ENCODE results near the gene GRM3.

GRM3 gene

DNA sequence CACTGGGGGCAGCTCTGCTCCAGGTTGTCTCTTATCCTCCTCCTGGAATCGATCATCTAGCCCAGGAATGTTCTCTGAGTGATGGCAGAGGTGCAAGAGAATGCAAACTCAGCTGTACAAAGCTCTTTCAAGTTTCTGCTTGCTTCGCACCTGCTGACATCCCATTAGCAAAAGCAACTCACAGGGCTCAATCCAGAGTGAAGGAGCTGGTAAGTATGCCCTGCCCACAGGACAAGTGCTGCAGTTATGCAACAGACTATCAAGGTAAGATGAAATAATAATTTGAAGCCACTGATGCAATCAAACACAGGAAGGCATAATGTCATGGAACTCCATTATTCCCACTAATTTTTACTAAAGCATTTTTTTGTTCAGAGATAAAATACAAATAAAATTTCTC is 122.2 kb downstream of the GRM3 start:
- TF ChIP-seq SPI1 (IDR thresholded peaks at IDR 0.05; ENCODE audit: borderline replicate concordance, low read depth) = no peak
- no peak for TF ChIP-seq POLR2AphosphoS5 (IDR thresholded peaks at IDR 0.05; ENCODE audit: low read depth)
- TF ChIP-seq GABPA (IDR thresholded peaks at IDR 0.05; ENCODE audit: low read depth) = no peak
- TF ChIP-seq, protein P1, sequence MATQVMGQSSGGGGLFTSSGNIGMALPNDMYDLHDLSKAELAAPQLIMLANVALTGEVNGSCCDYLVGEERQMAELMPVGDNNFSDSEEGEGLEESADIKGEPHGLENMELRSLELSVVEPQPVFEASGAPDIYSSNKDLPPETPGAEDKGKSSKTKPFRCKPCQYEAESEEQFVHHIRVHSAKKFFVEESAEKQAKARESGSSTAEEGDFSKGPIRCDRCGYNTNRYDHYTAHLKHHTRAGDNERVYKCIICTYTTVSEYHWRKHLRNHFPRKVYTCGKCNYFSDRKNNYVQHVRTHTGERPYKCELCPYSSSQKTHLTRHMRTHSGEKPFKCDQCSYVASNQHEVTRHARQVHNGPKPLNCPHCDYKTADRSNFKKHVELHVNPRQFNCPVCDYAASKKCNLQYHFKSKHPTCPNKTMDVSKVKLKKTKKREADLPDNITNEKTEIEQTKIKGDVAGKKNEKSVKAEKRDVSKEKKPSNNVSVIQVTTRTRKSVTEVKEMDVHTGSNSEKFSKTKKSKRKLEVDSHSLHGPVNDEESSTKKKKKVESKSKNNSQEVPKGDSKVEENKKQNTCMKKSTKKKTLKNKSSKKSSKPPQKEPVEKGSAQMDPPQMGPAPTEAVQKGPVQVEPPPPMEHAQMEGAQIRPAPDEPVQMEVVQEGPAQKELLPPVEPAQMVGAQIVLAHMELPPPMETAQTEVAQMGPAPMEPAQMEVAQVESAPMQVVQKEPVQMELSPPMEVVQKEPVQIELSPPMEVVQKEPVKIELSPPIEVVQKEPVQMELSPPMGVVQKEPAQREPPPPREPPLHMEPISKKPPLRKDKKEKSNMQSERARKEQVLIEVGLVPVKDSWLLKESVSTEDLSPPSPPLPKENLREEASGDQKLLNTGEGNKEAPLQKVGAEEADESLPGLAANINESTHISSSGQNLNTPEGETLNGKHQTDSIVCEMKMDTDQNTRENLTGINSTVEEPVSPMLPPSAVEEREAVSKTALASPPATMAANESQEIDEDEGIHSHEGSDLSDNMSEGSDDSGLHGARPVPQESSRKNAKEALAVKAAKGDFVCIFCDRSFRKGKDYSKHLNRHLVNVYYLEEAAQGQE (IDR thresholded peaks at IDR 0.05; ENCODE audit: insufficient replicate concordance, low read depth) = no peak
- TF ChIP-seq, protein P2, sequence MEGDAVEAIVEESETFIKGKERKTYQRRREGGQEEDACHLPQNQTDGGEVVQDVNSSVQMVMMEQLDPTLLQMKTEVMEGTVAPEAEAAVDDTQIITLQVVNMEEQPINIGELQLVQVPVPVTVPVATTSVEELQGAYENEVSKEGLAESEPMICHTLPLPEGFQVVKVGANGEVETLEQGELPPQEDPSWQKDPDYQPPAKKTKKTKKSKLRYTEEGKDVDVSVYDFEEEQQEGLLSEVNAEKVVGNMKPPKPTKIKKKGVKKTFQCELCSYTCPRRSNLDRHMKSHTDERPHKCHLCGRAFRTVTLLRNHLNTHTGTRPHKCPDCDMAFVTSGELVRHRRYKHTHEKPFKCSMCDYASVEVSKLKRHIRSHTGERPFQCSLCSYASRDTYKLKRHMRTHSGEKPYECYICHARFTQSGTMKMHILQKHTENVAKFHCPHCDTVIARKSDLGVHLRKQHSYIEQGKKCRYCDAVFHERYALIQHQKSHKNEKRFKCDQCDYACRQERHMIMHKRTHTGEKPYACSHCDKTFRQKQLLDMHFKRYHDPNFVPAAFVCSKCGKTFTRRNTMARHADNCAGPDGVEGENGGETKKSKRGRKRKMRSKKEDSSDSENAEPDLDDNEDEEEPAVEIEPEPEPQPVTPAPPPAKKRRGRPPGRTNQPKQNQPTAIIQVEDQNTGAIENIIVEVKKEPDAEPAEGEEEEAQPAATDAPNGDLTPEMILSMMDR (IDR thresholded peaks at IDR 0.05; ENCODE audit: insufficient read depth, low read length) = no peak
- no peaks in the 10 kb centered on the region for H3K27me3 ChIP-seq (ENCODE audit: insufficient read depth, poor library complexity, severe bottlenecking)
- DNase-seq (ENCODE audit: low read depth in 1 of 2, low spot score in 1 of 2) = no peak
- no peak overlapping the region for H3K4me3 ChIP-seq (replicated peaks; ENCODE audit: insufficient read depth, low read length)
- H3K27ac ChIP-seq (replicated peaks) = no peak overlapping the region

DNA sequence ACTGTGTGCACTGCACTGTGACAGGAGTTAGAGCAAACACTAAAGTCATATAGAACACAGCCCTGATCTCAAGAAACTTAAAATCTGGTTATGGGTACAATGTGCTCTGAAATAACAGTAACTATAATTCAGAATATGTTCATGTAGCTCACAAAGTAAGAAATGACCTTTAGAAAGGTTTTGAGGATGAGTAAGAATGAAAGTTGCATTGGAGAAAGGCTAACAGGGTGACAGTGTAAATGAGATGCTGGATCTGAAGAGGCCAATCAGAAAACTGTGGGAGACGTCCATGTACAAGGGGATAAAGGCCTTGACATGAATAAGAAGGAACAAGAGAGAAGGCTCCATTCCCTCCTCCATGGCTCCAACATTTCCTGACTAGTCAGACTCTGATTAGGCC is 124.7 kb downstream of the GRM3 start:
- TF ChIP-seq GABPA (IDR thresholded peaks at IDR 0.05; ENCODE audit: low read depth) (no peak), SPI1 (IDR thresholded peaks at IDR 0.05; ENCODE audit: borderline replicate concordance, low read depth) (no peak), POLR2AphosphoS5 (IDR thresholded peaks at IDR 0.05; ENCODE audit: low read depth) (no peak)
- TF ChIP-seq, protein P2 (IDR thresholded peaks at IDR 0.05; ENCODE audit: insufficient read depth, low read length) = no peak
- TF ChIP-seq, protein P1 (IDR thresholded peaks at IDR 0.05; ENCODE audit: insufficient replicate concordance, low read depth) = no peak
- no peak for DNase-seq (ENCODE audit: low read depth in 1 of 2, low spot score in 1 of 2)
- no peak overlapping the region for H3K4me3 ChIP-seq (replicated peaks; ENCODE audit: insufficient read depth, low read length)
- H3K27me3 ChIP-seq (ENCODE audit: insufficient read depth, poor library complexity, severe bottlenecking) = no peaks in the 10 kb centered on the region
- no peak overlapping the region for H3K27ac ChIP-seq (replicated peaks)

DNA sequence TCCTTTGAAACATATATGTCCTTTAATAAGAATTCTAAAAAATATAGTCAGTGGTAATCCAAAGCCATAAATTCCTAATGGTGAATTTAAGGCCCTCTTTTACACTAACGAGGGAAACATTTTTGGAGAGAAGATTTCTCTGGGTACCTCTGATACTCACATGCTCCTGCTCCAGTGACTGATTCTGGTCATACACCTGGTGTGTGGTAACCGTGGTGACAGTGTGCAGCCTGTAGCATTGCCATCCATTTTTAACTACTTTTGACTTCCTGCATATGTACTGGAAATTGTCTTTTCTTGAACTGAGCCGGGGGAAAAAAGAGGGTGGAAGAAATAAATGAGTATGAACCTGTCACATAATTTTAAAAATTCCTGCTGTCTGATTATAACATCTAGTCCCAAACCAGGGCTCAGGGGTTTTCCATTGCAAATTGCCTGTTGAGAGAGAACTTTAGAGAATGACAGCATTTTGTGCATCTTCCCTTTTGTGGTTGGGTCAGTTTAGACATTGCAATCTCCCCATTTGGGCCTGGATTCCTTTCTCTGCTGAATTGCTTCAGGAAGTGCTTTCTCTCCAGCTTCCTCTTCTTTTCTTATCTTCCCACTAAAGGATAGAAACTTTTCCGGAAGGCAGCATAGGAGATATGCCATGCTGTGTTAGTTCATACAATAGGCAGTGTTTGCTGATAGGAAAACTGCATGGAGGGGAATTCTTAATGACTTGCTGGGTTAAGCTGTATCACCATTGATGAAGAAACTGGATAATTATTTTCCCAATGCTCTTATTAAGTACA is 125.5 kb downstream of the GRM3 start:
- no peak for DNase-seq (ENCODE audit: low read depth in 1 of 2, low spot score in 1 of 2)
- Histone ChIP-seq H3K27ac (replicated peaks) (no peak overlapping the region), H3K4me3 (replicated peaks; ENCODE audit: insufficient read depth, low read length) (no peak overlapping the region), H3K27me3 (ENCODE audit: insufficient read depth, poor library complexity, severe bottlenecking) (no peaks in the 10 kb centered on the region)
- TF ChIP-seq GABPA (IDR thresholded peaks at IDR 0.05; ENCODE audit: low read depth) = no peak
- no peak for TF ChIP-seq POLR2AphosphoS5 (IDR thresholded peaks at IDR 0.05; ENCODE audit: low read depth)
- TF ChIP-seq, protein P2 (IDR thresholded peaks at IDR 0.05; ENCODE audit: insufficient read depth, low read length) = no peak
- TF ChIP-seq SPI1 (IDR thresholded peaks at IDR 0.05; ENCODE audit: borderline replicate concordance, low read depth) = no peak
- TF ChIP-seq, protein P1 (IDR thresholded peaks at IDR 0.05; ENCODE audit: insufficient replicate concordance, low read depth) = no peak
